Activated T-helper 2 cell treated with anti-CD3 and anti-CD28 coated beads, Interferon-gamma antibody, Interleukin-2, Interleukin-4, amounts not matched to agents 10 μg/mL and 5 μg/mL and 100 μg/mL, durations not matched to agents 14 hours and 24 hours and 36 hours (primary cell): ENCODE measurements around the gene RTN4RL1. TPM values are rescaled to one million over a fixed set of nuclear protein-coding genes. Genes with fewer than 3 reads are reported as not detected.

ENCODE experiments used
- DNase-seq: peaks from one replicate; pipeline ENCODE4 v3.0.0; 2021; ENCODE audit warnings: low spot score
- H3K27ac Mint-ChIP-seq: one replicate; pipeline ENCODE4 v1.8.0; 2021; ENCODE audit warnings: mixed read lengths
- H3K27me3 Mint-ChIP-seq: one replicate; pipeline ENCODE4 v1.8.0; 2021; ENCODE audit warnings: low read depth, mixed read lengths
- H3K36me3 Mint-ChIP-seq: one replicate; pipeline ENCODE4 v1.8.0; 2021; ENCODE audit warnings: low read depth, mixed read lengths
- H3K4me1 Mint-ChIP-seq: one replicate; pipeline ENCODE4 v1.8.0; 2021; ENCODE audit warnings: low read depth, mixed read lengths
- H3K4me3 Mint-ChIP-seq: one replicate; pipeline ENCODE4 v1.8.0; 2021; ENCODE audit warnings: low read depth, mild to moderate bottlenecking, moderate library complexity, mixed read lengths
- H3K9me3 Mint-ChIP-seq: one replicate; pipeline ENCODE4 v1.8.0; 2021; ENCODE audit warnings: mixed read lengths
- intact Hi-C: fragments of 100-400 bp; cut with micrococcal nuclease; formaldehyde crosslinking; loops from one replicate; pipeline ENCODE4 v1.15.1; 2023
- total RNA-seq: library from RNA; stranded (reverse); gene quantifications from 2 replicates; pipeline ENCODE4 v1.2.3, GENCODE V29; 2022

RTN4RL1 gene
- 0.25 and 0.51 TPM in 2 replicates for total RNA-seq

DNA sequence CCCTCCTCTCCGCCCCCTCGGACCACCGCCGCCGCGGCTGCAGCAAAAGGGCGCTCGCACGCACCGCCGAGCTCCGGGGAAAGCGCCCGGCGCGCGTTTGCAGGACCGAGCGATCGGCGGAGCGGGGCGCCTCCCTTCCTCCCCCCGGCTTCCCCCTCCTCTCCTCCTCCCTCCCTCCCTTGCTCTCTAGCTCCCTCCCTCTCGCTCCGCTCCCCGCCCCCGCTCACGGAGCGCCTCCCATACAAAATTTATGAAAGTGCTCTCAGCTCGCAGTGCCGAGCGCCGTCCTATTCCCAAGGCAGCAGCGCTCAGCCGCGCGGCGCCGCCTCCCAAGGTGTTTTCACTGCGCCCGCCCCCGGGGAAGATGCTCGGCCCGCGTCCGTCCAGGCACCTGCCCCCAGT lies at the start of gene RTN4RL1:
Gene RTN4RL1 (minus strand): TSS at position 115 of the 402 bp plus-strand sequence. CDS start 469 bp downstream, outside the sequence.
- intact Hi-C loops: no loop called here
- Mint-ChIP-seq H3K4me1 (peaks cover 5% of the 10 kb centered on the region), H3K9me3 (no peaks in the 10 kb centered on the region), H3K4me3 (peak within 1 kb of the TSS; percentile 72), H3K27me3 (peaks cover 57% of the 10 kb centered on the region), H3K27ac (no peak within 1 kb of the TSS), H3K36me3 (no peaks in the 10 kb centered on the region)
- peak; percentile 73 for DNase-seq

DNA sequence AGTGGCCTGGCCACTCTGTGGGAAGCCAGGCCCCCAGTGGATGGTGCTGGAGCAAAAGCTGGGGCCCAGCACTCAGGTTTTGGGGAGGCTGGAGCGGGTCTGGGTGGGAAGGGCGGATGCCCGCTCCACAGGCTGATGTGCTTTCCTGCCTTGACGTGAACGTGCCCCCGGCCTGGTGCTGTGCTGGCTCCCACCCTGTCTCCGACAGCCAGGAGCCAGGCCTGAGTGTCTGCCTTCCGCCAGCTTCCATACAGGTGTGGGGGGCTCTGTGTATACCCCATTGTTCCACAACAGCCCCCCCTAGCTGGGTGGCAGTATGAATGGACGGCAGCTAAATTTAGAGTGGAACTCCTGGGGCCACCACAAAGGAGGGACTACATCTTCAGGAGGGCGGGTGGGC lies 49.8 kb upstream of the RTN4RL1 start:
- H3K27me3 Mint-ChIP-seq: no peaks in the 10 kb centered on the region
- DNase-seq: no peak
- no peak overlapping the region for H3K27ac Mint-ChIP-seq
- H3K36me3 Mint-ChIP-seq: peaks cover 66% of the 10 kb centered on the region
- peaks cover 44% of the 10 kb centered on the region for H3K4me1 Mint-ChIP-seq
- intact Hi-C loops: no loop called here
- H3K9me3 Mint-ChIP-seq: no peaks in the 10 kb centered on the region
- no peak overlapping the region for H3K4me3 Mint-ChIP-seq

- no peak for DNase-seq
- Mint-ChIP-seq H3K36me3 (peaks cover 67% of the 10 kb centered on the region), H3K27me3 (no peaks in the 10 kb centered on the region), H3K27ac (peak overlapping the region; percentile 79), H3K4me1 (peaks cover 68% of the 10 kb centered on the region), H3K9me3 (no peaks in the 10 kb centered on the region), H3K4me3 (no peak overlapping the region)
- intact Hi-C loops: no loop called here
Observed at GRCh38 chr17:2071455-2072281, 46.5 kb upstream of the RTN4RL1 start.

DNA sequence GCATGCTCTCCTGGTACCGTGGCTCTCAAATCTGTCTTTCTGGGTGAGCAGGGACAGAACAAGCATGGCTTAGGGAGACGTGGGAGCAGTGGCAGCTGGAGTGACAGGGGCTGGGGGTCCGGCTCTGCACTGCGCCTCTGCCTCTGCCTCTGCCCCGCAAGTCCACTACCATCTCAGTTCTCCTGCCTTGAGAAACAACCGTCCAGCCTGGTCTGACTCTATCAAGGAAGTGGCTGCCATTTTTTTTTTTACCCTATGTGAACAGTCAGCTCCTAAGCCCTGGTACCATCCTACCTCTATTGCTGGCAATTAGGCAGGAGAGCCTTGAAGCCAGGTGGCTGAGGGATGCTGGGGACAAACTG lies 45.9 kb upstream of the RTN4RL1 start:
- no peak for DNase-seq
- Mint-ChIP-seq H3K9me3 (no peaks in the 10 kb centered on the region), H3K27ac (peak overlapping the region; percentile 79), H3K27me3 (no peaks in the 10 kb centered on the region), H3K4me1 (peaks cover 71% of the 10 kb centered on the region), H3K4me3 (peak overlapping the region; percentile 58), H3K36me3 (peaks cover 67% of the 10 kb centered on the region)
- intact Hi-C loops: no loop called here

GRCh38 chr17:2070241-2071023 lies 45.3 kb upstream of the RTN4RL1 start:
- Mint-ChIP-seq H3K4me1 (peaks cover 69% of the 10 kb centered on the region), H3K36me3 (peaks cover 67% of the 10 kb centered on the region), H3K27me3 (no peaks in the 10 kb centered on the region)

GRCh38 chr17:2068519-2069051 lies 43.5 kb upstream of the RTN4RL1 start:
- Mint-ChIP-seq H3K9me3 (no peaks in the 10 kb centered on the region), H3K27ac (peak overlapping the region; percentile 97), H3K36me3 (peaks cover 79% of the 10 kb centered on the region), H3K27me3 (no peaks in the 10 kb centered on the region), H3K4me3 (peak overlapping the region; percentile 68), H3K4me1 (peaks cover 68% of the 10 kb centered on the region)
- no peak for DNase-seq
- intact Hi-C loops: loop anchor here (5.0 kb wide), 1 partner anchor 194 kb away; no protein-coding TSS in a partner anchor

More at GRCh38 chr17:2070241-2071023, 45.3 kb upstream of the RTN4RL1 start:
- H3K9me3 Mint-ChIP-seq: no peaks in the 10 kb centered on the region
- intact Hi-C loops: loop anchor here (1.0 kb wide), 2 partner anchors 16 to 19 kb away; no protein-coding TSS in a partner anchor
- peak overlapping the region; percentile 70 for H3K4me3 Mint-ChIP-seq
- DNase-seq: peak; percentile 80
- H3K27ac Mint-ChIP-seq: peak overlapping the region; percentile 97

DNA sequence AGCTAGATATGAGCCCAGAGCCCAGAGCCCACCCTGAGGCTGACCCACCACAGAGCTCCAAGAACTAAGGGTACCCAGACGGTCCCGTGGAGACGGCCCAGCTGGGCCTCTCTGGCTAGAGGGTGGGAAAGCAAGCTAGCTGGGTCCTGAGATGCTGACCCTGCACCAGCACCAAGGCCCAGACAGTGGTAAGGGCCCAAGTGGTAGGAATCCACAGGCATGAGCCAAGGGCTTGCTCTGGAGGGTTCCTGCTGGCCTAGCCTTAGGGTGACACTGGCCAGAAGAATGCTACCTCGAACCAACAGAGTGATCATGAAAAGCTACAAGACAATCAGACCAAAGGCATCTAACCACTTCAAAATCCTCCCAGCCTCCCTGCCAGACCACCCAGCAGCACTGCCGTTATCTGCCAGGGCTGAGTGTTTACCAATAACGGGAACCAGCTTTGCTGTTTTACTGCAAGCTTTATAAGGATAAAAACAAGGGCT lies 42.9 kb upstream of the RTN4RL1 start:
- no peaks in the 10 kb centered on the region for H3K9me3 Mint-ChIP-seq
- no peak for DNase-seq
- intact Hi-C loops: loop anchor here (5.0 kb wide), 1 partner anchor 194 kb away; no protein-coding TSS in a partner anchor
- peaks cover 84% of the 10 kb centered on the region for H3K36me3 Mint-ChIP-seq
- H3K27ac Mint-ChIP-seq: peak overlapping the region; percentile 73
- H3K4me1 Mint-ChIP-seq: peaks cover 73% of the 10 kb centered on the region
- H3K27me3 Mint-ChIP-seq: no peaks in the 10 kb centered on the region
- H3K4me3 Mint-ChIP-seq: peak overlapping the region; percentile 15

GRCh38 chr17:2067608-2068024 lies 42.5 kb upstream of the RTN4RL1 start:
- Mint-ChIP-seq H3K27ac (peak overlapping the region; percentile 73), H3K9me3 (no peaks in the 10 kb centered on the region), H3K4me1 (peaks cover 72% of the 10 kb centered on the region), H3K4me3 (no peak overlapping the region), H3K27me3 (no peaks in the 10 kb centered on the region), H3K36me3 (peaks cover 86% of the 10 kb centered on the region)
- intact Hi-C loops: loop anchor here (5.0 kb wide), 1 partner anchor 195 kb away; no protein-coding TSS in a partner anchor
- DNase-seq: no peak

DNA sequence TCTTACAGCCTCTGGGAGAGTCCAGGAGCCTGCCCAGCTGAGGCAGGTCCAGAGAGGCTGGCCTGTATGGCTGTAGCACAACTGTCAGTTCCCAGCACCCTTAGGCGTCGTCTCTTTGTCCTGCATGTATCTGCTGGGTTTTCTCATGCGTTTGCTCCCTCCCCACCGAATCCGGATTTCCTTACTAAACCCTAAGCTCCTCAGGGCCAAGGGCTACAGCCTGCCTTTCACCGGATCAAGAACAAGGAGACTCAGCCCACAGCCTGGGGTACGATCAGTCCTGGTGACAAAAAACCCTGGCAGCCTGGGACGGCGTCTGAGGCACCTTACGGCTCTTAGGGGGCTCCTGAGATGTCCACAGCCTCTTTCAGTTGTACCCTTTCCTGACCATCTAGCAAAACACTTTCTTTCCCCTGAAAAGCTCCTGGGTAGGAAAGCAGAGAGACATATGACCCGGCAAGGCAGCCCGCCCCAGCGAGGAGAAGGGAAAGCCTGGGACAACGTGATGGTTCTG lies 42.0 kb upstream of the RTN4RL1 start:
- Mint-ChIP-seq H3K9me3 (no peaks in the 10 kb centered on the region), H3K27ac (peak overlapping the region; percentile 73), H3K4me3 (no peak overlapping the region), H3K4me1 (peaks cover 71% of the 10 kb centered on the region), H3K27me3 (no peaks in the 10 kb centered on the region), H3K36me3 (peaks cover 87% of the 10 kb centered on the region)
- no peak for DNase-seq
- intact Hi-C loops: loop anchor here (5.0 kb wide), 1 partner anchor 195 kb away; no protein-coding TSS in a partner anchor

- peaks cover 83% of the 10 kb centered on the region for H3K36me3 Mint-ChIP-seq
- peak overlapping the region; percentile 3 for H3K27ac Mint-ChIP-seq
- no peaks in the 10 kb centered on the region for H3K9me3 Mint-ChIP-seq
- no peak for DNase-seq
- peaks cover 64% of the 10 kb centered on the region for H3K4me1 Mint-ChIP-seq
- intact Hi-C loops: loop anchor here (5.0 kb wide), 1 partner anchor 196 kb away; no protein-coding TSS in a partner anchor
- H3K4me3 Mint-ChIP-seq: no peak overlapping the region
- no peaks in the 10 kb centered on the region for H3K27me3 Mint-ChIP-seq
Observed at GRCh38 chr17:2065949-2066400, 40.8 kb upstream of the RTN4RL1 start.

DNA sequence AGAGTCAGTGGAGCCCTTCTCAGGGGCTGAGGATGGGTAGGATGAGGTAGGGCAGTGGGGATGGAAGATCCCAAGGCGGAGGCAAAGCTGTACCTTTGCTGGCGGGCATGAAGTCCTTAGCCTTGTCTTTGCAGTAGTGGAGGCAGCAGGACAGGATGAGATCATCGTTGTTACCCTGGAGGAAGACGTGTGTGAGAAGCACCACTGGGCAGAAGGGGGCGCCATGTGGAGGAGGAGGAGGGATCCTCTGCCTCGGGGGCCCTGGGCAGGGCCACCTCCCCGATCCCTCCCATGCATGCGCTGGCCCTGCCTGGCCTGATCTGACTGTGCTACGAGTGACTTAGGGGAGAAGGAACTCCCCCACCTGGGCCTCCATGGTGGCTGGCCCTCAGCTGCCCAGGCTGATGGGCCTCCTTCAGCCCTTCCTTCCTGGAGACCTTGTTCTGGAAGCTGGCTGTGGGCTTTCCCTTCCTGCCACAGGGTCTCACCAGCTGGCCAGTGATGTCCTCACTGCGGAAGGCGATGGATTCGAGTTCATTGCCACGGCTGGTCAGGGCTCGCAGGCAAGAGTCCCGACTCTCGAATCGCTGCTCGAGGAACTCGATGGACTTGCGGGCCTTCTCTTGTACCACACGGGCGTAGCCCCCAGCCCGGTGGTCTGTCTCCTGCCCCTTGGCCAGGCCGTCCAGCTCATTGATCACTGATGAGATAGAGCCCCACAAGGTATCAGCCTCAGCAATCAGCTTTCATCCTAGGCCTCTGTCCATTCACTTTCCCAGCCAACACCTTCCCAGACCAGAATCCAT lies 40.0 kb upstream of the RTN4RL1 start:
- Mint-ChIP-seq H3K27ac (peak overlapping the region; percentile 73), H3K27me3 (no peaks in the 10 kb centered on the region), H3K4me1 (peaks cover 64% of the 10 kb centered on the region), H3K4me3 (no peak overlapping the region), H3K36me3 (peaks cover 87% of the 10 kb centered on the region), H3K9me3 (no peaks in the 10 kb centered on the region)
- peak; percentile 70 for DNase-seq
- intact Hi-C loops: loop anchor here (5.0 kb wide), 1 partner anchor 197 kb away; no protein-coding TSS in a partner anchor
